Endothelial cell of umbilical vein (primary cell): Measurements from ENCODE around the gene CFAP20. TPM values are rescaled to one million over a fixed set of nuclear protein-coding genes. Genes with fewer than 3 reads are reported as not detected.
A peak's percentile ranks its signal among the peaks of the same experiment; 100 is the strongest.

Experiments used
- BruUV-seq: library from RNA; stranded (reverse); fragments of 400-500 nt; replicated peaks from 2 replicates; lab custom pipeline; 2021; lab: Mats Ljungman, UMichigan
- CTCF ChIA-PET: fragments of 300-600, 350-600 bp; sonication (Branson Sonifier 250); formaldehyde crosslinking; loops from one replicate; lab custom pipeline; 2021; ENCODE audit warnings: antibody characterized with exemption, inconsistent platforms; lab: Charles Lee
- POLR2A ChIA-PET: fragments of 300-600, 350-600 bp; sonication (Branson Sonifier 250); formaldehyde crosslinking; loops from one replicate; lab custom pipeline; 2021; ENCODE audit warnings: antibody characterized with exemption, inconsistent platforms; lab: Charles Lee
- DNase-seq: peaks from one replicate; pipeline ENCODE4 v3.0.0-alpha.2; 2011; ENCODE audit warnings: low read depth, low spot score
- FAIRE-seq: peaks from 2 replicates; lab custom pipeline; 2011; peaks lifted over from hg19 to GRCh38; lab: Jason Lieb, UNC
- H2AFZ ChIP-seq: 2 replicates; pipeline ENCODE4 v1.6.0; 2012; ENCODE audit warnings: low read depth, low read length, control low read depth, inconsistent platforms
- H3K27ac ChIP-seq: 2 replicates; pipeline ENCODE4 v1.5.1; 2011; ENCODE audit warnings: low read depth, mild to moderate bottlenecking, control low read depth, low read length, moderate library complexity; ENCODE audit not compliant: insufficient read depth
- H3K27me3 ChIP-seq, 2 experiments: 2 replicates each; pipeline versions ENCODE4 v1.6.0 to v1.6.1; 2011; ENCODE audit warnings: low read length in 2 of 2, mixed read lengths in 1 of 2; ENCODE audit not compliant: control insufficient read depth in 2 of 2, insufficient read depth in 2 of 2
- H3K36me3 ChIP-seq, 2 experiments: 2 replicates in 1 of 2; 3 replicates in 1 of 2; pipeline ENCODE4 v1.5.1; 2011; ENCODE audit warnings: low read length in 2 of 2, mild to moderate bottlenecking in 1 of 2, moderate library complexity in 1 of 2; ENCODE audit not compliant: control insufficient read depth in 2 of 2, insufficient read depth in 2 of 2; ENCODE audit errors: extremely low read depth in 1 of 2
- H3K4me1 ChIP-seq: 3 replicates; pipeline ENCODE4 v1.5.1; 2011; ENCODE audit warnings: mild to moderate bottlenecking, low read length; ENCODE audit not compliant: control insufficient read depth, insufficient read depth; ENCODE audit errors: extremely low read depth
- H3K4me2 ChIP-seq: 2 replicates; pipeline ENCODE4 v1.6.1; 2011; ENCODE audit warnings: low read length, control low read depth, mixed read lengths; ENCODE audit not compliant: insufficient read depth
- H3K4me3 ChIP-seq, 3 experiments: fragments of 200-600 bp in 1 of 3; sonication (generic), shearing (Covaris generic) in 1 of 3; replicated peaks in 1 of 3; 2 replicates each; pipeline ENCODE4 v1.5.1; 2011 to 2016; ENCODE audit warnings: control low read depth in 3 of 3, low read length in 3 of 3, mild to moderate bottlenecking in 2 of 3, inconsistent platforms in 1 of 3, low read depth in 1 of 3, moderate library complexity in 1 of 3; ENCODE audit not compliant: insufficient read depth in 1 of 3
- H3K79me2 ChIP-seq: 2 replicates; pipeline ENCODE4 v1.6.0; 2012; ENCODE audit warnings: low read length, inconsistent platforms; ENCODE audit not compliant: control insufficient read depth, insufficient read depth
- H3K9ac ChIP-seq: replicated peaks from 2 replicates; pipeline ENCODE3; 2011; ENCODE audit warnings: low read length, control low read depth; ENCODE audit not compliant: insufficient read depth; ENCODE audit errors: extremely low read depth
- H3K9me1 ChIP-seq: replicated peaks from 3 replicates; pipeline ENCODE4 v1.6.0; 2011; ENCODE audit warnings: mild to moderate bottlenecking, low read length; ENCODE audit not compliant: control insufficient read depth, insufficient read depth; ENCODE audit errors: extremely low read depth
- H3K9me3 ChIP-seq: replicated peaks from 2 replicates; pipeline ENCODE4 v1.5.1; 2012; ENCODE audit warnings: low read length, inconsistent platforms; ENCODE audit not compliant: control insufficient read depth, insufficient read depth
- H4K20me1 ChIP-seq: replicated peaks from 2 replicates; pipeline ENCODE3; 2011; ENCODE audit warnings: mild to moderate bottlenecking, low read length; ENCODE audit not compliant: control insufficient read depth, insufficient read depth; ENCODE audit errors: extremely low read depth
- EZH2 ChIP-seq: IDR thresholded peaks from 2 replicates; pipeline ENCODE4 v1.6.1; 2012; ENCODE audit warnings: borderline replicate concordance, low read depth, mild to moderate bottlenecking, moderate library complexity, low read length, inconsistent platforms; ENCODE audit not compliant: severe bottlenecking
- FOS ChIP-seq: IDR thresholded peaks from 2 replicates; pipeline ENCODE4 v1.6.1; 2011; ENCODE audit warnings: mild to moderate bottlenecking, low read length, moderate library complexity, borderline replicate concordance; ENCODE audit not compliant: insufficient read depth
- GATA2 ChIP-seq: IDR thresholded peaks from 2 replicates; pipeline ENCODE4 v1.7.0; 2011; ENCODE audit warnings: low read depth, mild to moderate bottlenecking, moderate library complexity, mixed read lengths, low read length; ENCODE audit not compliant: insufficient read length, insufficient read depth
- JUN ChIP-seq: IDR thresholded peaks from 2 replicates; pipeline ENCODE4 v1.6.1; 2011; ENCODE audit warnings: borderline replicate concordance, low read depth; ENCODE audit not compliant: insufficient read length, insufficient read depth
- MYC ChIP-seq: IDR thresholded peaks from one replicate; pipeline ENCODE4 v1.6.1; 2011; ENCODE audit warnings: mild to moderate bottlenecking, low read depth, low read length
- POLR2A ChIP-seq: IDR thresholded peaks from 2 replicates; pipeline ENCODE4 v1.6.1; 2012; ENCODE audit warnings: low read depth, mild to moderate bottlenecking, control low read depth, low read length
- POLR2AphosphoS5 ChIP-seq: IDR thresholded peaks from 2 replicates; pipeline ENCODE4 v1.6.1; 2012; ENCODE audit warnings: low read depth, mild to moderate bottlenecking, control low read depth, low read length, moderate library complexity; ENCODE audit not compliant: insufficient read depth
- dilution Hi-C: fragments of 300-500 bp; cut with MboI; formaldehyde crosslinking; loops from one replicate; pipeline ENCODE4 v1.15.0; 2019; ENCODE audit warnings: low sequenced_read_pairs; ENCODE audit not compliant: extremely low pct_ligation_motif_present
- intact Hi-C: fragments of 100-400 bp; cut with micrococcal nuclease; formaldehyde crosslinking; loops from one replicate; pipeline ENCODE4 v1.10.0; 2022
- polyA plus RNA-seq, 4 experiments: library from polyadenylated mRNA; depleted of rRNA in 3 of 4; stranded (reverse) in 3 of 4; unstranded in 1 of 4; fragments of >200 nt; gene quantifications; 2 replicates each; pipeline versions ENCODE4 v1.2.1 to v1.2.3, GENCODE V29; 2011 to 2012; ENCODE audit warnings: missing spikeins in 1 of 4
- total RNA-seq: library from RNA; stranded (reverse); gene quantifications from 2 replicates; pipeline ENCODE4 v1.2.3, GENCODE V29; 2021
- TF ChIP-seq, protein P1 (sequence below), 2 donors: IDR thresholded peaks; 1 replicate in 1 of 2; 2 replicates in 1 of 2; pipeline ENCODE4 v1.5.1; 2011; ENCODE audit warnings: low read length in 2 of 2, mild to moderate bottlenecking in 2 of 2, moderate library complexity in 2 of 2, control low read depth in 1 of 2, inconsistent platforms in 1 of 2, low read depth in 1 of 2; ENCODE audit not compliant: insufficient read depth in 1 of 2; ENCODE audit errors: extremely low read depth in 1 of 2
- TF ChIP-seq, protein P2 (sequence below): IDR thresholded peaks from 2 replicates; pipeline ENCODE4 v1.6.1; 2011; ENCODE audit not compliant: insufficient read depth, insufficient read length

Gene CFAP20
- total and polyA plus RNA-seq, 2 donors (not counting 3 experiments of a cell fraction or from before 2014, with no cell fraction given), result 44.7 to 70.9 TPM

DNA sequence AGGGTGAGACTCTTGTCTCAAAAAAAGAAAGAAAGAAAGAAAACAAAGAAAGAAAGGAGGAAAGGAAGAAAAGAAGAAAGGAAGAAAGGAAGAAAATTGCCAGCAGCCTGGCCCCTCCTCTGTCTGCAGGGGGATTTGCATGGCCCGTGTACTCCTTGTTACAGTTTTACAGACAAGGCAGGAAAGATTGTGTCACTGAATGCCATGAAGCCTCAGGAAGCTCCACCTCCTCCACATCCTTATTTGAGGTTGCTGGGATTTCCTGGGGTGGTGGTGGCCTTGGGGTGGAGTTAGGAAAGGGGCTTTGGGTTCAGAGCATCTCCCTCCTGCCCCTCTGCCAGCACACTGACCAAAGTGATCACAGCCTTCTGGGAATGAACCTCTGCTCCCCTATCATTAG is 23.6 kb downstream of the CFAP20 start:
- intact Hi-C loops, result no loop called here
- no peaks in the 10 kb centered on the region for H3K27me3 ChIP-seq
- no peaks in the 10 kb centered on the region for H3K9me3 ChIP-seq
- FAIRE-seq, result peak; percentile 43
- dilution Hi-C loops, result no loop called here
- H4K20me1 ChIP-seq, result no peaks in the 10 kb centered on the region
- no peak overlapping the region for H3K27ac ChIP-seq
- TF ChIP-seq EZH2 (no peak), FOS (no peak), MYC (no peak), POLR2AphosphoS5 (no peak), POLR2A (no peak), JUN (no peak), GATA2 (no peak)
- TF ChIP-seq, protein P1, sequence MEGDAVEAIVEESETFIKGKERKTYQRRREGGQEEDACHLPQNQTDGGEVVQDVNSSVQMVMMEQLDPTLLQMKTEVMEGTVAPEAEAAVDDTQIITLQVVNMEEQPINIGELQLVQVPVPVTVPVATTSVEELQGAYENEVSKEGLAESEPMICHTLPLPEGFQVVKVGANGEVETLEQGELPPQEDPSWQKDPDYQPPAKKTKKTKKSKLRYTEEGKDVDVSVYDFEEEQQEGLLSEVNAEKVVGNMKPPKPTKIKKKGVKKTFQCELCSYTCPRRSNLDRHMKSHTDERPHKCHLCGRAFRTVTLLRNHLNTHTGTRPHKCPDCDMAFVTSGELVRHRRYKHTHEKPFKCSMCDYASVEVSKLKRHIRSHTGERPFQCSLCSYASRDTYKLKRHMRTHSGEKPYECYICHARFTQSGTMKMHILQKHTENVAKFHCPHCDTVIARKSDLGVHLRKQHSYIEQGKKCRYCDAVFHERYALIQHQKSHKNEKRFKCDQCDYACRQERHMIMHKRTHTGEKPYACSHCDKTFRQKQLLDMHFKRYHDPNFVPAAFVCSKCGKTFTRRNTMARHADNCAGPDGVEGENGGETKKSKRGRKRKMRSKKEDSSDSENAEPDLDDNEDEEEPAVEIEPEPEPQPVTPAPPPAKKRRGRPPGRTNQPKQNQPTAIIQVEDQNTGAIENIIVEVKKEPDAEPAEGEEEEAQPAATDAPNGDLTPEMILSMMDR (IDR thresholded peaks at IDR 0.05; ENCODE audit: extremely low read depth in 1 of 2, insufficient read depth in 1 of 2, low read depth in 1 of 2, low read length in 2 of 2), result no peak
- TF ChIP-seq, protein P2, sequence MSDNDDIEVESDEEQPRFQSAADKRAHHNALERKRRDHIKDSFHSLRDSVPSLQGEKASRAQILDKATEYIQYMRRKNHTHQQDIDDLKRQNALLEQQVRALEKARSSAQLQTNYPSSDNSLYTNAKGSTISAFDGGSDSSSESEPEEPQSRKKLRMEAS, result no peak
- peaks cover 3% of the 10 kb centered on the region for H3K4me1 ChIP-seq
- no TSS peak for BruUV-seq
- DNase-seq, result peak; percentile 31
- no peak overlapping the region for H3K4me3 ChIP-seq
- no peaks in the 10 kb centered on the region for H3K79me2 ChIP-seq
- no peak overlapping the region for H3K9ac ChIP-seq
- H3K4me2 ChIP-seq, result no peak overlapping the region
- ChIA-PET CTCF (interaction anchor here (1.0 kb wide), 1 partner anchor 8 kb away, joined by 3 read pairs; no protein-coding TSS in a partner anchor), POLR2A (no interaction called here)
- H2AFZ ChIP-seq, result peak overlapping the region; percentile 54
- H3K36me3 ChIP-seq, result no peaks in the 10 kb centered on the region
- H3K9me1 ChIP-seq, result no peaks in the 10 kb centered on the region
